DND-41 (cell line): ENCODE measurements around the gene EEFSEC.

Experiments used
- CTCF ChIP-seq: IDR thresholded peaks from 2 replicates; pipeline ENCODE4 v1.5.1; 2012; ENCODE audit warnings: borderline replicate concordance, low read length, moderate library complexity, mild to moderate bottlenecking; ENCODE audit not compliant: poor library complexity, severe bottlenecking; ENCODE audit errors: extremely low read depth
- EZH2 ChIP-seq: IDR thresholded peaks from 3 replicates; pipeline ENCODE4 v1.6.1; 2012; ENCODE audit warnings: borderline replicate concordance, low read depth, mild to moderate bottlenecking, moderate library complexity, low read length, inconsistent platforms; ENCODE audit not compliant: severe bottlenecking

- no peak for TF ChIP-seq EZH2
- TF ChIP-seq CTCF = peak; percentile 42
Observed at GRCh38 chr3:128307029-128307633, 153.8 kb downstream of the EEFSEC start.
